ENCODE data around the gene SFT2D3.

SFT2D3 gene

DNA sequence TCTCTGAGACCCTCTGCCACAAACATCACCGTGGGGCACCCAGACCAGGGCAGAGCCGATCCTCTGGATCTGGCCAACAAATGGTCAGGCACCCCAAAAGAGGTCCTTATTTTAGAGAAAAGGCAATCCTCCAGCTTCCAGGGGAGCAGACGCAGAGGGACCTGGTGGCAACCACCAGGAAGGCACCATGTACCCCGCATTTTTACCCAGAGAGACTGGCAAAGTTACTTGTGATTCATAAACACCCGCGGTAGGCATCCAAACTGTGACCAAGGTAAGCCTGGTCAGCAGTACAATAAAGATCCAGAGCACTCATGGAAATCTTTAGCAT is 36.4 kb upstream of the SFT2D3 start:
- DNase-seq, result no peak

DNA sequence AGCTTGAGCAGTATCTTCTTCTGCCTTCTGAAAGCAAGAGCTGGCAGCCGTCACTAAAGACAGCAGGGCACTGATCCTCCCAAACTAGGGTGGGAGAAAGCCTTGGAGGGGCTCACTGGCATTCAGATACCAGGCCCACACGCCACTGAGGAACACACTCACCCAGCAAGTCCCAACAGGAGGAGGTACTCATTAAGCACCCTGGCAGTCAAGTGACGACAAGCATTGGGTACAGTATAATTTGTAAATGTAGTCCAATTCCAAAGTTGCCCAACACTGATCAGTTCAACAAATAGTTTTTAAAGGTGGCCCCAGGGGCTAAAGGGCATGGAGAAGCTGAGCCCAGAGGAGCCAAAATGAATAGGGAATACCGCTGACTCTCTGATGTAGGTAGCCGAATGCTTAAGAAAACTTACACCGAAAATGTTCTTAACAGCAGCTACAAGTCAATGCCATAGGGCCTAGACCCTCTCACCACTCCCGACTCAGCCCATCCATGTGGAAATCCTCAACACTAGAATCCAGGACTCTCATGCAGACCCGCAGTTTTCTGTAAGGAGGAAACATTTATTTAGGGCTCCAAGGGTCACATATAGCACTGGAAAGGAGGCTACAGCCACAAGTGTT is 35.9 kb upstream of the SFT2D3 start:
- DNase-seq, result no peak

DNA sequence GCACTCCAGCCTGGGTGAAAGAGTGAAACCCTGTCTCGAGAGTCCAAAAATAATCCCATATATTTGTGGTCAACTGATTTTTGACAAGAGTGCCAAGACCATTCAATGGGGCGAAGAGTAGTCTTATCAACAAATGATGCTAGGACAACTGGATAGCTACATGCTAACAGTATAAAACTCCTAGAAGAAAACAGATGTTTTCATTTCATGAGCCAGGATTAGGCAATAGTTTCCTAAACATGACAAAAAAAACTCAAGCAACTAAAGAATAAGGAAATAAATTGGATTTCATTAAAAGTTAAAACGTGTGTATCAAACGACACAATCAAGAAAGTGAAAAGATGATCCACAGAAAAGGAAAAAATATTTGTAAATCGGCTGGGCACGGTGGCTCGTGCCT is 32.2 kb upstream of the SFT2D3 start:
- DNase-seq, result no peak

DNA sequence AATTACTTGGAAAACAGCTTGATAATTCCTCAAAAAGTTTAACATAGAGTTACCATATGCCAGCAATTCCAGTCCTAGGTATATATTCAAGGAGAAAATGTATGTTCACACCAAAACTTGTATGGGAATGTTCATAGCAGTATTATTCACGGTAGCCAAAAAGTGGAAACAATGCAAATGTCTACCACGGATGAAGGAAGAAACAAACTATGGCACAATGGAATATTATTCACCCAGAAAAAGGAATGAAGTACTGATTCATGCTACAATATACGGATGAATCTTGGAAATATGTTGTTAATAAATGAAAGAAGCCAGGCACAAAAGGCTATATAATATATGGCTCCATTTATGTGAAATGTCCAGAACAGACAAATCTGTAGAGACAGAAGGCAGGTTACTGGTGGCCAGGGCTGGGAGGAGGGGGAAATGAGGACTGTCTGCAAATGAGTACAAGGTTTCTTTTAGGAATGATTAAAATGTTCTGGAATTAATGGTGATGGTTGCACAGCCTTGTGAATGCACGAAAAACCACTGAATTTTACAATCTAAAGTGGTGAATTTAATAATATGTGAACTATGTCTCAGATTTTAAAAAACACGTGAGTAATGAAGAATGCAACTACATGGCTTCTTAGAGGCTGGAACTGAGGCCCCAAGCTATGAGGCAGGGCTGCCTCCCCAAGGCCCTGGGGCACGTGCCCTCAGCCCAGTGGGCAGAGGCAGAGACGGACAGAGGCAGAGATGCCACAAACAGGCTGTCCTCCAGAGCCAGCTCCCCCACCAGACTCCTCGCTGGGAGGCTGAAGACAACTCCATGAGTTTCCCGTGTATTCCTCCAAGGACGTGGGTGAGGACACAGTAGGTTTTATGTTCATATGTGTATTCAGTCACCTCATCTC is 31.0 kb upstream of the SFT2D3 start:
- no peak for DNase-seq

DNA sequence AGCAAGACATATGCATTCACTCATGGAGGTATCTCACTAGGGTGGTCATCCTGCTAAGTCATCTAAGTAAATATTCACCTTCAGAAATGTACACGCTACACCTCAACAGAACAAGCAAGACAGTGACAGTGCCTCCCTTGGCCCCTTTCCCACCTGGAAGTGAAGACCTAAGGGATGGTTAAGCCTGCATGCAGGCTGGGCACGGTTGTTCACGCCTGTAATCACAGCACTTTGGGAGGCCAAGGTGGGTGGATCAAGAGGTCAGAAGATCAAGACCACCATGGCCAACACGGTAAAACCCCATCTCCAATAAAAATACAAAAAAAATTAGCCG is 30.4 kb upstream of the SFT2D3 start:
- DNase-seq, result no peak

DNA sequence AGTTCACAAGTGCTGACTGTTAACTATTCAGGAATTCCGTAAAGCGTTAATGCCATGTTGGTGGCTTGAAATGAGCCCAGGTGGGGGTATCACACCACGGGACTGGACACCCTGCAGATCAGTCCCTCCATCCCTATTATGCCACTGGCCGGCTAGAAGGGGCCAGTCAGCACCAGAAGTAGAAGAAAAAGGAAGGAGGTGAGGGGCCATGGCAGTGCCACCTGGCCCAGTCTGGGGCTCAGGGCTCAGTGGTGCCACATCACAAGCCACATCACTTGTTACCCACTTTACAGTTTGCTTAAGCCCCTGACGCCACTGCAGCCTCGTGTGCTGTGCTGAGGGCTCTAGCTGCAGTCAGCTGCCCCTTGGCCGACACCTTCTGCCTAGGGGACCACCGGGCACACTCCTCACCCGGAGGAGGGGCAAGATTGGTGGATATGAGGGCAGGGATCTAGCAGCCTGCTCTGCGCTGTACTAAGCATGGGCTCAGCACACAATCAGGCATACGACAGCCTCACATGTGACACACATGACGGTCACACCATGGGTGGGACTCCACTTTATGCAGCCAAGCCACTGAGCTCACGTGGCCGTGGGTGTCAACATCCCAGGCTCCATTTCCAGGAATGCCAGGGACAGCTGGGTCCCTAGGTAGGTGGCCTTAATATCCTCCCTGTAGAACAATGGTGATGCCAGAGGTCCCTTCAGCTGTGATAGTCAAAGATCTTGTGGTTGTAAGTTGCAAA is 29.6 kb upstream of the SFT2D3 start:
- DNase-seq, result no peak

DNA sequence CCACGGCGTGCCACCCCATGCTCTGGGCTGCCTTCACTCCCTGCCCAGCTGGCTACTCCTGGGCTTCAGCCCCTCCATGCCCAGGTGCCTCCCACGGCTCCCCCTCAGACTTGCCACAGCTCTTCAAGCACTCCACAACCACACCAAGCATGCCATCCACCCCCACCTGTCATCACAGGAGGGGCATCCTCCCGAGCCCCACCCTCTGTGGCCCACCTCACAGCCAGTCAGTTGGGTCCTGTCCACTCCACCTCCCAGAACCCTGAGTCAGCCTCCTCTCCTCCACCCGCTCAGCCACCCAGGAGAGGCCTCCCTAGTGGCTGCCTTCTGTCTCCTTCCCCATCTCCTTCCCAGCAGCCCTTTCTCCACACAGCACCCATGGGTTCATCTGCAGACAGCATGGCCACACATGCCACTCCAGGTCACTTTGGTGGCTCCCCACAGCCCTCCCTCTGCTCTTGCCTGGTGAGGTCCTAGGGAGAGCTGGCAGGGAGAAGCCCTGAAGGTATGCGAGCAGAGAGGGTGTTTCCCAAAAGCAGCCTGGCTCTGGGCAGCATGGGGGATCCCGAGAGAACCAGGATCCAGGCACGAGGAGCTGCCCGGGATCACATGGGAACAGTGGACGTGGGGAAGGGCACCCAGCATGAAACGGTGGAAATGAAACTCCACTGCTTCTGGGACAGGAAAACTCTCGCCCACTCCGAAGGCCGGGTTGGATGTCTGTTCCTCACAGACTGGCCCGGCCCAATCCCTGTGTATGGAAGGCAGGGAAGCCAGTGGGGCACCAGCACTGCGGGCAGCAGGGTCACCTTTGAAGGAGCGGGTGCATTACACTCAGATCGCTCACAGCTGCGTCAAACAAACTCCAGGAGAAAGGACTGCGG is 28.7 kb upstream of the SFT2D3 start:
- no peak for DNase-seq

DNA sequence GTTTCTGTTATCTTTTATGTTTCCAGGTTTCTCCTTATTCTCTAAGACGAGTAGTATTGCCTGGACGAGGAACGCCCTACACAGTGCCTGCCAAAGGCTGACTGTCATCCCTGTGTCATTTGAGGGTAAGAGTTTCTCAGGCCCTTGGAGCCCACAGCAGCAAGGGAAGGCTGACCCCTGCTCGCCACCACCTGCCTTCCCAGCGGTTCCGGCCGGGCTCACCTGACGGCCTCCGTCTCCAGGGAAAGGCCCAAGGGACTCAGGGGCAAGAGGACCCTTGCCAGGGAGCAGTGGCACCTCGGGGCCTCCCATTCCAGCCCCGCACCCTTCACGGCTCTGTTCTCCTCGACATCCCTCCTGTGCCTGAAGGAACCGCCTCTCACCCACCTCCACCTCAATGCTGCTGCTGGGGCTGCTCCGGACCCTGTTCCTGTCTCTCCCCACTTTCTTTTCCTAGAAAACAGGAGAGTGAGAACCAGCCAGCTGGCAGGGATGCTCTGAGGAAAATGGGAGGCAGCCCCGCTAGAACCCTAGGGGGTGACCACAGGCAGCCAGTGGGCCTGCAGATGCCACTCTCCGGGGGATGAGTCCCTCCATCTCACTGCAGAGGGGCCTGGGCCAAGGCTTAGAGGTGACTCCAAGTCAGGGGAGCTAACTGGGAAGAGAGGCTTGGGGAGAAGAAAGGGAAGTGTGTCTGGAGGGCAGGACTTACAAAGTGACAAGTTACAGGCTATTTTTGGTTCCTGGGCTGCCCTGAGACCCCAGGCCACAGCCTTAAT is 27.8 kb upstream of the SFT2D3 start:
- DNase-seq, result no peak

DNA sequence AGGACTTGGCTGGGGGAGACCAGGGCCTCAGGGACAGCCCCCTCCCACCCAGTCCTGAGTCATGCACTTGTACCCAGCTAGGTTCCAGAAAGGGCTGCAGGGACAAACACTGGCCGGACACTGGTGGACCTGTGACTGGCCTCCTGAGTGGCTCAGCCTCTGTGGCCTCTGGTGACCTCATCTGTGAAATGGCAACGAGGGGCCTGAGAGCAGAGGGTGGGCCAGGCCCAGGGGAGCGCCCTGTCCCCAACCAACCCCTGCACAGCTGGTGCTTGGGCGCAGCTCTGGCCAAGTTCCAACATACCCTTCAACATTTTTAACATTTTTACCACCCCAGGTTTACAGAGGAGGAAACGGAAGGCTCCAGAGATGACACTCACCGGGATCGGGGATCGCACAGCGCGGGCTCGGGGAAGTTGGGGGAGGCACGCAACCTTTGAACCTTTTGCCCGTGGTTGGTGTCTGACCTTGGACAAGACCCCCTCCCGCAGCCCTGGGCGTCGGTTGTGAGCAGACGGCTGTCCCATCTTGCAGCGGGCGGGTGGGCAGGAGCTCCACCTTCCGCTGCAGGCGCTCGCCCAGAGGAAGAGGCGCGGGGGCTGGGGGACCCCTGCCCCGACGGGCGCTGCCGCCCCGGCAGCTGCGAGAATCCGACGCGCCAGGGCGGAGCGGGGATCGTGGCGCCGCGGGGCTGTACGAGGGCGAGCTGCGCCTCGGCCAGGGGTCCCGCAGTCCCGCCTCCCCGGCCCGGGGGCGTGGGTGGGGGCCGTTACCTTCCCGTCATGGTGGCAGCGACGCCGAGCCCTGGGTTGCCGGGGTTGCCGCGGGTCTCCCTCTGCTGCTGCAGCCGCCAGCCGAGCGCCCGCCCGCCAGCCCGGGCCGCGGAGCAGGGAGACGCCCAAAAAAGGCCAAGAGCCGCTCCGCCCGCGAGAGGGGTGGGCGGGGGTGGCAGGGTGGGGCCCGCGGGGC is 26.8 kb upstream of the SFT2D3 start:
- no peak for DNase-seq

DNA sequence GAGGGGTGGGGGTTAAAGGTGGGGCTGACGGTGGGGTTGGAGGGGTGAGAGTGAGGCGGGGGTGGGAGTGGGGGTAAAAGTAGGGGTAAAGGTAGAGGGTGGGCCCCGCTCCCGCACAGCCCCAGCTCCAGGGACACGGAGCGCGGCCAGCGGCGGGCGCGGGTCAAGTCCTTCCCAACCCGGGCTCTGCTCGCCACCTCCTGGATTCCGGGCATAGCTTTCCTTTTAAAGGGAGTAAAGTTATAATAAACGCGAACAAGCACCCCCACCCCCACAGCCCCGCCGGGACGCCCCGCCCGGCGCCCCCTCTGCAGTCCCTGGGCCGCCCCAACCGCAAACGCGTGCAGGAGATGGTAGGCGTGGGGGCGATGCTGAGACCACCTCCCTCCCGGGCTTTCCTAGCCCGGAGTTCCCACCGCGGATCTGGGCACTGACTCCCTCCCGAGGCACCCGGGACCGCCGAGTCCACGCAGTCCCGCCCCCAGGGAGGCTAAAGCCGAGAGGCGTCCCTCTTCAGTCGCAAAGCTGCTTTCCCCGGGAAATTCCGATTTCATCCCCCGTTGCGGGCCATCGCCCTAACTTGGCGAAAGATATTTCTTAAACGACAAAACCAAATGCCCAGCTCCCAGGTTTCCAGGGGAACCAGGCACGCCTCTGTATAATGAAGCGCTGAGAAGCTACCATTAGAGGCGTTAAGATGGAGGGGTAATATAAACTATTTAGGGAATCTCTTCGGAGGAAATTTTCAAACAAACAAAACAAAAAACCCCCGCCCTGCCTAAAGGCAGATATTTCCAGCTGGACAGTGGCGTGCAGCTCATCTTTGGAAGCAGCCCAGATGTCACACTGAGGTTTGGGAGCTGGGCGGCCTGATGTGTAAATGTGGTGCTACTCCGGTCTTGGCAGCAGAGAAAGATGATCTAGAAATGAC is 25.7 kb upstream of the SFT2D3 start, which contains the start of gene LIMS2:
Gene LIMS2 (minus strand): TSS at position 200 of the 931 bp plus-strand sequence. CDS start 506 bp downstream, outside the sequence.
- no peak for DNase-seq

DNA sequence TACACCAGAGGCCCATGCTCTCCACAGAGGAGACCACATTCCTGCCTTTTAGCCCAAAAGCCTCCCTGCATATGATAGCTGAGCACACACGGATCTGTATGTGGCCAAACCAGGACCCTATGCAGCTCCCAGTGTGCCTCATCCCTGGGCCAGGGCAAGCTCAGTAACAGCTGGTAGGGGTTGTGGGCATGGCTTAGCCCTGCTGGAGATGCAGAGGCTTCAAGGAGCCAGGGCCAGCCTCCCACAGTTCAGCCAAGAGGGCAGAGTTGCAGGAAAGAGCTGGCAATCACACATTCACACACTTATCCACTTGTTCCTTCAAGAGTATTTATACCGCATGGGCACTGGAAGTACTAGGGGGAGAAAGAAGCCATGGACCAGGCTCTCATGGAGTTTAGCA is 24.4 kb upstream of the SFT2D3 start:
- DNase-seq, result no peak

DNA sequence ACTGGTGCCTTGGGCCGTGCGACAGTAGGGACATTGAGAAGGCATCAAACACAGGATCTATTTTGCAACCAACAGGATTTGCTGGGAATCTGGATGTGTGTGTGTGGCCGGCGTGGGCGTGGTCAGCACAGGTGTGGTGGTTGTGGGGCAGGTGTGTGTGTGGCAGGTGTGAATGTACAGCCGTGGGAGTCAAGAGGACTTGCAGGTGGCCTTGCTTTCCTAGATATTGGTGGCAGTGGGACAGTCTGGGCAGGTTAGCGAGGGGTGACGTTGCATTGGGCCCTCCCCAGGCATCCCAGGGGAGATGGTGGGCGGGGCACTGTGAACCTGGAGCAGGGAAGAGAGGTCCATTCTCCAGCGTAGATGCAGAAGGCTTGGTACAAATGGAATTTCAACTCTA is 22.8 kb upstream of the SFT2D3 start:
- DNase-seq, result no peak

DNA sequence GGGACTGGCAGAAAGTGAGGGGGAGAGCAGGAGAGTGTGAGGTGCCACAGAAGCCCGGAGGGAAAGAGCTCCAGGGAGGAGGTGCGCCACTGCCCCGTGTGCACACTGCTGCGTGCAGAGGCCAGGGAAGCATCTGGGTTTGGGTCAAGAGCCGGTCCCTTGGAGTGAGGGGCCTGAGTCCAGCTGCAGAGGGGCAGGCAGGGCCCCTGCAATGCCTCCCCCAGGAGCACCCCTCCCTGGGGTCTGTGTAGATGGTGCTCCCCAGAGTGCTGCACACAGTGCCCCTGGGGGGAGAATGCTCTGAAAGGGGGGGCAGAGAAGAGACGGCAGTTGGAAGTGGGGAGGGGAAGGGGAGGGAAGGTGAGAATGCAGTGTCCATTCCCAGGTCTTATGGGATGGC is 22.3 kb upstream of the SFT2D3 start:
- no peak for DNase-seq

DNA sequence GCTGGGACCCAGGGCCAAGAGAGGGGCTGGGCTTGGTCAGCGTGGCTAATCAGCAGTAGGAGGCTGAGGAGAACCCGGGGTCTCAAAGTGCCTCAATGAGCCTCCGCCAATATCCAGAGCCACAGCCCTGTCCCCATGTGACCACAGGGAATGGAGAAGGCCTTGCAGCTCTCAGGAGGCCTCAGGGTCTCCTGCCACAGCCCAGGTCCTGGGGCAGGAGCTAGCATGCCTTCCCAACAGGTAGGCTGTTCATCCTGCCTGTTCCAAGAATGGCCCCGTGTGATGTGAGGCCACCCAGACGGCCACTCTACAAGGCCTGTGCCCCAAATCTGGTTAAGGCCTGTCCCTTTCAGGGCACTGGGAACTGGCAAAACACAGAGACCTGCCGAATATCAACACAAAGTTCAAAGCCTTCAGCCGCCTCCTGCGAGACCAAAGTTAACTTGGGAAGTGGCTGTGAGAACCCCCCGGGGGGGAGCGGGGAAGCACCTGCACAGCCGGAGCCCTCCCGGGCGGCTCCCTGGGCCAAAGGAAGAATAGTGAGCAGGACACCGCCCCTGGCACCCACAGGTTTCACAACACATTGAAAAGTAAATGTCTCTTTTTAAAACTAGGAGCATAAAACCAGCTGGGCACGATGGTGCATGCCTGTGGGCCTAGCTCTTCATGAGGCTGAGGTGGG is 21.5 kb upstream of the SFT2D3 start:
- no peak for DNase-seq

DNA sequence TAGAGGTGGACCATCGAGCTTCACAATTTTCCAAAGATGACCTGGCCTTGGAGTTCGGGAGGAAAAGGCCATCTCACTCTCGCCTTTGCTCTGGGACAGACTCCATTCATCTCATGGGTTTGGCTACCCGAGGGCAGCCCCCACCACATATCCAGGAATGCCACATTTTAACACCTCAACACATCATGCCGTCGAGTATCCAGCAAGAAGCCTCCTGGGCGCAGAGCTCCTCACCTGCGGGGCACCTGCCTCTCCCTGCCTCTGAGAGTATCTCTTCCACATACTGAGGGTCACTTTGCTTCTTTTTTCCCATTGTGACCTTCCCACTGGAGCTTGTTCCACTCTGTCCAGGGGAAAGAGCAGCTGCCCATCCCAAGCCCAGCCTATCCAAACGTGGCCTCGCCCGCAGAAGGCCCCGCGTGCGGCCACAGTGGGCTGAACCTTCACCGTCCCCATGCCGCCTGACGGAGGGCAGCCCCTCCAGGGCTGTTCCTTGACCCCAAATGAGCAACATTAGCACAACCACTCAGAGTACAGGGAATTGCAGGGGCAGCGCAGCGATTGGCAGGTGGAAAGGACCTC is 20.5 kb upstream of the SFT2D3 start:
- no peak for DNase-seq

DNA sequence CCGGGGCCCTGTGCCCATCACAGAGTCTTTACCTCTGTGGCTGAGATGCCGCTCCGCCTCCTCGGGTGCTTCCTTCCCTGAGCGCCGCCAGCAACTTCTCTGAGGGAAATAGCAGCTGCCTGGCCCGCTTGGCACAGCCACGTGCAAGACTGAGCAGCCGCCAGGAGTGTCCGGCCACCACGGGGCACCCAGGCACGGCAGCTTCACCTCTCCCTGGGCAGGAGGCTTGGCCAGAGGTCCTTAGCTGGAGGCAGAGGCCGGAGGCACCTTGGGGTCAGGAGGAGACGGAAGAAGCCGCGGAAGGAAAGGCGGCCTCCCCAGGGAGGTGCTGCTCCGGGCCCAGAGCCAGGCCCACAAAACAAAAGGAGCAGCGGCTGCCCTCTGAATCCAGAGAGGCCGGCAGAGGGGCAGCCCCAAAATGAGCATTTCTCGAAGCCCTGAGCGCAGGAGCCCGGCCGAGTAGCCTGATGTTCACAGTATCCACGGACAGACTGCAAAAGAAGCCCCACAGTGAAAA is 20.0 kb upstream of the SFT2D3 start:
- no peak for DNase-seq

DNA sequence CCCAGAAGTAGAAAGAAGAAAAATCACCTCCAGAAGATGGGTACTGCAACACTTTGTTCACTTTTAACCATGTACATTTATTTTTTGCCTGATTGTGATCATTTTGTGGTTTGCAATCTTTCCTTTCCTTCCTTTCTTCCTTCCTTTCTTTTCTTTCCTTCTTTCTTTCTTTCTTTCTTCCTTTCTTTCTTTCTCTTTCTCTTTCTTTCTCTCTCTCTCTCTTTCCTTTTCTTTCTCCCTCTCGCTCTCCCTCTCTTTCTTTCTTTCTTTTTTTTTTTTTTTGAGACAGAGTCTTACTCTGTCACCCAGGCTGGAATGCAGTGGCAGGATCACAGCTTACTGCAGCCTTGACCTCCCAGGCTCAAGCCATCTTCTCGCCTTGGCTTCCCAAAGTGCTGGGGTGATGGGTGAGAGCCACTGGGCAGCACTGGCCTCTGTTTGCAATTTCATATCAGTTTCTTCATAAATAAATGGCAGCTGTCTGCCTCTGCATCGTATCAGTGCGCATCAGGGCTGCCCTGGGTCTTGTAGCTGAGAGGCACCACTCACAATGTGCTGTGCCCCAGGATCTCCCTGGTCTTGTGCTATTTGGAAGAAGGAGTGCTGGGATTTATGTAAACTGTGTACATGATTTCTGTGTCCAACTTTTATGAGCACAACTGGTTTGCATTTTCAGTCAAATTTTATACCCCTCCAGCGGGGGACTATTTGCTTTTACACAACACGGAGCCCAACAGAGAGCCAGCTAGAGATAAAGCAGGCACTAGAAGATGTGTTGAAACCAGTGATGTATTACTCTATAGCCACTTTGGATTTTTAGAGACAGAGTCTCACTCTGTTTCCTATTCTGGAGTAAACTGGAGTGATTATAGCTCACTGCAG is 19.1 kb upstream of the SFT2D3 start:
- no peak for DNase-seq

All from CD4-positive, alpha-beta T cell treated with Interleukin-4 for 1 hour (primary cell).